GM19239 (cell line): ENCODE data around the gene ZNF69.
"Not testable (repeated sequence)": the region's sequence is repeated elsewhere in the genome, so short reads cannot be mapped to it uniquely, and the experiment has no call there.

ENCODE experiments used
- DNase-seq: peaks from one replicate; pipeline ENCODE4 v3.0.0; 2011; ENCODE audit warnings: low spot score; ENCODE audit not compliant: insufficient read length
- FAIRE-seq: peaks from 2 replicates; lab custom pipeline; 2011; peaks lifted over from hg19 to GRCh38; lab: Jason Lieb, UNC

Gene ZNF69

GRCh38 chr19:11949201-11949600 lies 61.6 kb downstream of the ZNF69 start:
- FAIRE-seq: no peak
- DNase-seq: no peak

- not testable (repeated sequence) for FAIRE-seq, DNase-seq
Measured at GRCh38 chr19:11949614-11950080, 62.1 kb downstream of the ZNF69 start.

GRCh38 chr19:11950312-11950711 lies 62.7 kb downstream of the ZNF69 start:
- FAIRE-seq (no peak), DNase-seq (no peak)
